Subcutaneous abdominal adipose tissue (tissue), 5 donors: Measurements from ENCODE around the gene LHX3.
"Not testable (repeated sequence)": the region's sequence is repeated elsewhere in the genome, so short reads cannot be mapped to it uniquely, and the experiment has no call there.

Experiments
- H3K27ac ChIP-seq: one replicate; pipeline ENCODE4 v1.7.0; 2013; ENCODE audit warnings: low read depth, mild to moderate bottlenecking, inconsistent platforms, low read length, moderate library complexity
- H3K27me3 ChIP-seq, 5 donors: one replicate each; pipeline ENCODE4 v1.7.0; 2013; ENCODE audit warnings: low read length in 5 of 5, inconsistent platforms in 1 of 5; ENCODE audit not compliant: control insufficient read depth in 5 of 5, insufficient read depth in 4 of 5
- H3K36me3 ChIP-seq, 5 donors: one replicate each; pipeline ENCODE4 v1.7.0; 2013; ENCODE audit warnings: low read length in 5 of 5; ENCODE audit not compliant: control insufficient read depth in 5 of 5, insufficient read depth in 5 of 5
- H3K4me1 ChIP-seq, 5 donors: one replicate each; pipeline ENCODE4 v1.7.0; 2013; ENCODE audit warnings: low read length in 5 of 5, mild to moderate bottlenecking in 3 of 5, moderate library complexity in 1 of 5; ENCODE audit not compliant: control insufficient read depth in 5 of 5, insufficient read depth in 5 of 5
- H3K4me3 ChIP-seq, 5 donors: one replicate each; pipeline ENCODE4 v1.7.0; 2013; ENCODE audit warnings: low read length in 5 of 5, low read depth in 1 of 5
- H3K9ac ChIP-seq, 5 donors: one replicate each; pipeline ENCODE4 v1.7.0; 2013; ENCODE audit warnings: low read length in 5 of 5, mild to moderate bottlenecking in 4 of 5, moderate library complexity in 3 of 5
- H3K9me3 ChIP-seq, 5 donors: one replicate each; pipeline ENCODE4 v1.7.0; 2013; ENCODE audit warnings: low read length in 5 of 5; ENCODE audit not compliant: control insufficient read depth in 5 of 5
- donor health status: healthy.
- donor health status: healthy.
- donor health status: healthy.
- donor health status: healthy.
- donor health status: healthy.

The LHX3 gene

DNA sequence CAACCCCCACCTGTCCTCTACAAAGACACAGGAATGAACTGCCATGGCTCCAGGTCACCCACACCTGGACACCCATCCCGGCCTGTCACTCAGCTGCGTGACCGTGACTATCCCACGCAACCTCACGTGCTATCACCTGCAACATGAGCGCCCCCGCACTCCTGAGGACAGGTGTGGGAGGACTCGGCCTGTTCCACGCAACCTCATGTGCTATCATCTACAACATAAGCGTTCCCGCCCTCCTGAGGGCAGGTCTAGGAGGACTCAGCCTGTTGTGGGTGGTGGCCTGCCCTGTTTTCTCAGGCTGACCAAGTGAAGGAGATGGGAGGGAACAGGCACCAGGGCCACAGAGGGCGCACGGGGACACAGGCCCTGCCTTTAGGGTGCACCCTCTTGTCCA is 36.6 kb upstream of the LHX3 start:
- Histone ChIP-seq H3K9me3 (no peaks in the 10 kb centered on the region), H3K27ac (no peak overlapping the region), H3K36me3 (peaks cover 0 to 4% (median 2%) of the 10 kb centered on the region in 5 donors), H3K9ac (no peak overlapping the region), H3K4me3 (no peak overlapping the region), H3K27me3 (no peaks in the 10 kb centered on the region), H3K4me1 (peaks cover 4 to 34% (median 18%) of the 10 kb centered on the region in 5 donors)

DNA sequence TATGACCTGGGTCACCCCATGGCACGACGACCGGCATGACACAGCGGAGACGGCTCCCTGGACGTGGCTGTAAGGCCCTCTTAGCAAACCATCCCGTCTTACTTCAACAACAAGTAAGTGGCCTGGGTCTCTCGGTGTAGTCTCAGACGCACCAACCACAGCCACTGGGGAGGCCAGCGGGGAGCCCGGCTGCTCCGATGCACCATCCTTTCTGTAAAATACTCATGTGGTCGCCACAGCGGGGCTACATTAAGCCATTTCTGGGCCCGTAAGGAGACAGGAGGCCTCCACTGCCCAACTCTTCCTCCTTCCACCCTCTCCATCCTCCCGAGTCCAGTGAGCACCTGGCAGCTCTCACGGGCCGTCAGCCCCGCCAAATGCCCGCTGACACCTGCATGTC is 36.0 kb upstream of the LHX3 start:
- Histone ChIP-seq H3K4me1 (peaks cover 4 to 32% (median 15%) of the 10 kb centered on the region in 5 donors), H3K9ac (no peak overlapping the region), H3K9me3 (no peaks in the 10 kb centered on the region), H3K27me3 (no peaks in the 10 kb centered on the region), H3K4me3 (no peak overlapping the region), H3K36me3 (peaks cover 0 to 9% (median 4%) of the 10 kb centered on the region in 5 donors), H3K27ac (no peak overlapping the region)

DNA sequence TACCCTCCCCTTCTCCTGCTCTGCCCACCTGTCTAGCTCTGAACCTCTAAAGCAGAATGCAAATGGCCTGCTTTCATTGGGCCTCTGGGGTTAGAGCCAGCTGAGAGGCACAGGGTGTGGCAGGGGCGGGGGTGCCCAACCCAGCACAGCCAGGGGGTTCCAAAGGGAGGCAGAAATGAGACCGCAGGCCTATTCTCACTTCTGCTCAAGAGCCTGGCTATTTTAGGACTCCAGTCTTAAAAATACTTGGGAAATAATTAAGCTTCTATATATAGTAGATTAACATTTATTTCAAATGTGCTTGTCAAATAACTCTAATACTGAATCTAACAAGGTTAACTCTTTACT is 35.0 kb upstream of the LHX3 start:
- Histone ChIP-seq H3K27me3 (no peaks in the 10 kb centered on the region), H3K36me3 (peaks cover 0 to 14% (median 10%) of the 10 kb centered on the region in 5 donors), H3K27ac (no peak overlapping the region), H3K9me3 (no peaks in the 10 kb centered on the region), H3K9ac (peak overlapping the region in 1 of 5 donors; percentile 44), H3K4me3 (no peak overlapping the region), H3K4me1 (peaks cover 4 to 28% (median 12%) of the 10 kb centered on the region in 5 donors)

DNA sequence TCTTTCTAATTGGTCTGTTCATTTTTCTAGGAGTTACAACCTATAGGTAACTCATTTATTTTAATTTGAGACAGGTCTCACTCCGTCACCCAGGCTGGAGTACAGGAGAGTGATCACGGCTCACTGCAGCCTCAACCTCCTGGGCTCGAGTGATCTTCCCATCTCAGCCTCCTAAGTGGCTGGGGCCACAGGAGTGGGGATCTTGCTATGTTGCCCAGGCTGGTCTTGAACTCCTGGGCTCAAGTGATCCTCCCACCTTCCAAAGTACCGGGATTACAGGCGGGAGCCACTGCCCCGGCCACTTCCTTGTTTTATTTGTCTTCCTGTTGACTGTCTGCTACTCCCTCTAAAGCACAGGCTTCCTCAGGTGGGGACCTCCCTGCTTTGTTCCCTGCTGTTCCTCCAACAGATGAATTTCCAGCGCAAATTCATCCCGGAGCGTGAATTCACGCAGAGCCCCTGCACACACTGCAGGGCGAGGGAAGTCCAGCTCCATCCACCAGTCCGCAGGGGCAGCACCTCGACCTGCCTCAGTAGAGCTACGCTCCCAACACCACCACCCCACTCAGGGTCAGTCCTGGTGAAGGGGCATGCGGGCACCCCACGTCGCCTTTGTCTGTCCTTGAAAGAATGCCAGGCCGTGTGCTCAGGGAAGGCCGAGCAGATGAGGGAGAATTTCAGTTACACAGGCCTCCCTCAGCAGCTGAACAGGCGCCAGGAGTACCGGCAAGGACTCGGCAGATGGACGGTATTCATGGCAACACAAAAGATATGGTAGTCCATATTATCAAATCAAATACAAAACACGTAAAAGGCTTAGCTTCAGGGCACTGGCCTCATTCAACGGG is 34.4 kb upstream of the LHX3 start:
- Histone ChIP-seq H3K4me3 (no peak overlapping the region), H3K9me3 (no peaks in the 10 kb centered on the region), H3K9ac (peak overlapping the region in 1 of 5 donors; percentile 44), H3K27me3 (no peaks in the 10 kb centered on the region), H3K36me3 (peaks cover 0 to 14% (median 12%) of the 10 kb centered on the region in 5 donors), H3K27ac (no peak overlapping the region), H3K4me1 (peaks cover under 1 to 22% (median 6%) of the 10 kb centered on the region in 5 donors)

DNA sequence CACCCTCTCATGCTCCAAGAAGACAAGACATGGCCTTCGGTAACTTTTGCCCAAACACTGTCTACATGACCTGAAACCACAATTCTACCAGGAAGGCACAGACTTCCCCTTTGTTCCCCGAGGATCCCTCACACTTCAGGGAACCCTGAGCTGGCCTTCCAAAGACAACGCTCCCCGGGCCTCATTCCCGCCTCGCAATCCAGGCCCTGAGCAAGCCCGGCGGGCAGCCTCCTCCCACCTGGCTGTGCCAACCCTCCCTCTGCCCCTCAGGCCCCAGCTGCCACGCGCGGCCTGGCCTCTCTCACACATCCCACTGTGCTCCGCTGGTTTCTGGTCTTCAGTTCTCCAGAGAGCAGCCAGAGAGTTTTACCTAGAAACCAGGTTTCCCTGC is 33.4 kb upstream of the LHX3 start:
- H3K9me3 ChIP-seq, result no peaks in the 10 kb centered on the region
- peaks cover 0 to 21% (median 3%) of the 10 kb centered on the region in 5 donors for H3K4me1 ChIP-seq
- H3K36me3 ChIP-seq, result peaks cover 0 to 14% (median 12%) of the 10 kb centered on the region in 5 donors
- no peak overlapping the region for H3K27ac ChIP-seq
- H3K9ac ChIP-seq, result peak overlapping the region in 1 of 5 donors; percentile 4
- no peaks in the 10 kb centered on the region for H3K27me3 ChIP-seq
- no peak overlapping the region for H3K4me3 ChIP-seq

DNA sequence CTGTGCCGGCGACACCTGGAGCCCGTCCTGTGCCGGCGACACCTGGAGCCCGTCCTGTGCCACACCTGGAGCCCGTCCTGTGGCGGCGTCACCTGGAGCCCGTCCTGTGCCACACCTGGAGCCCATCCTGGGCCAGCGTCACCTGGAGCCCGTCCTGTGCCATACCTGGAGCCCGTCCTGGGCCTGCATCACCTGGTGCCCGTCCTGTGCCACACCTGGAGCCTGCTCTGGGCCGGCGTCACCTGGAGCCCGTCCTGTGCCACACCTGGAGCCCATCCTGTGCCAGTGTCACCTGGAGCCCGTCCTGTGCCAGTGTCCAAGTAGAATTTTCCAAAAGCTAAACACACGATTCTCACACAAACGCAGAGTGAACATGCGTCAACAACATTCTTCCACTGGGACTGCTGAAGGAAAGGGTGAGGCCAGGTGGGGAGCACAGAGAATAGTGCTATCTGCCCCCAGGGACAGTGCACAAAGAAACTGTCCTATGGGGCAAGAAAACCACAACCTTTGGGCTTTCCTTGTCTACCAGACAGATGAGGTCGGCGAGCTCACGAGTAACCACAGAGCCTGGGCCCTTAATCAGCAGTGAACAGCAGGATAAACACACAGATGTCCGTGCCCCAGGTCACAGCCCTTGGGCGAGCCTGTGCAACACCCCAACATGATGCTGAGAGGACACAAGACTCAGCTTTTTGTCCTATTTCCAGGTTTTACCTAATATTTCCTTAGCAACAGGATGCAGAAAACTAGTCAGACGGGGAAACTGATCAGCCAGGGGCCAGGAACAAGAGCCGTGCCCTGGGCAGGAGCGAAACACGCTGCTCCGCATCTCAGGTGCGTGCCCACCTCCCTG is 32.8 kb upstream of the LHX3 start:
- Histone ChIP-seq H3K9me3 (no peaks in the 10 kb centered on the region), H3K36me3 (peaks cover 0 to 14% (median 12%) of the 10 kb centered on the region in 5 donors), H3K9ac (peak overlapping the region in 1 of 5 donors; percentile 4), H3K27me3 (no peaks in the 10 kb centered on the region), H3K4me1 (peaks cover 0 to 21% (median 3%) of the 10 kb centered on the region in 5 donors), H3K27ac (no peak overlapping the region), H3K4me3 (no peak overlapping the region)

DNA sequence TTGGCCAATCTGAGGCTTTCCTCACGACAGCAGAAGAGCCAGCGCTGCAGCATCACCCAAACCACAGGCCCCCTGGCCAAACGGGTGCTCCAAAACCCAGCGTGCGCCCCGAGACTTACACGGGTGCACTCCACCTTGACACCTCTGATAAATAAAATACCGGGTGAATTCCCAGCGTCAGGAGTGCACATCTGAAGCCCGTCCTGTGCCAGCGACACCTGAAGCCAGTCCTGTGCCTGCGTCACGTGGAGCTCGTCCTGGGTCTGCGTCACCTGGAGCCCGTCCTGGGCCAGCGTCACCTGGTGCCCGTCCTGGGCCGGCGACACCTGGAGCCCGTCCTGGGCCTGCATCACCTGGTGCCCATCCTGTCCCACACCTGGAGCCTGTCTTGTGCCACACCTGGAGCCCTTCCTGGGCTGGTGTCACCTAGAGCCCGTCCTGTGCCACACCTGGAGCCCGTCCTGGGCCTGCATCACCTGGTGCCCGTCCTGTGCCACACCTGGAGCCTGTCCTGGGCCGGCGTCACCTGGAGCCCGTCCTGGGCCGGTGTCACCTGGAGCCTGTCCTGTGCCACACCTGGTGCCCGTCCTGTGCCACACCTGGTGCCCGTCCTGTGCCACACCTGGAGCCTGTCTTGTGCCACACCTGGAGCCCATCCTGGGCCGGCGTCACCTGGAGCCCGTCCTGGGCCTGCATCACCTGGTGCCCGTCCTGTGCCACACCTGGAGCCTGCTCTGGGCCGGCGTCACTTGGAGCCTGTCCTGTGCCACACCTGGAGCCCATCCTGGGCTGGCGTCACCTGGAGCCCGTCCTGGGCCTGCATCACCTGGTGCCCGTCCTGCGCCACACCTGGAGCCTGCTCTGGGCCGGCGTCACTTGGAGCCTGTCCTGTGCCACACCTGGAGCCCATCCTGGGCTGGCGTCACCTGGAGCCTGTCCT is 31.8 kb upstream of the LHX3 start:
- not testable (repeated sequence) for H3K27ac ChIP-seq, H3K4me3 ChIP-seq, H3K9me3 ChIP-seq, H3K27me3 ChIP-seq, H3K9ac ChIP-seq
- peaks cover 0 to 29% (median 3%) of the 10 kb centered on the region in 5 donors for H3K4me1 ChIP-seq
- peaks cover 0 to 14% (median 12%) of the 10 kb centered on the region in 5 donors for H3K36me3 ChIP-seq

DNA sequence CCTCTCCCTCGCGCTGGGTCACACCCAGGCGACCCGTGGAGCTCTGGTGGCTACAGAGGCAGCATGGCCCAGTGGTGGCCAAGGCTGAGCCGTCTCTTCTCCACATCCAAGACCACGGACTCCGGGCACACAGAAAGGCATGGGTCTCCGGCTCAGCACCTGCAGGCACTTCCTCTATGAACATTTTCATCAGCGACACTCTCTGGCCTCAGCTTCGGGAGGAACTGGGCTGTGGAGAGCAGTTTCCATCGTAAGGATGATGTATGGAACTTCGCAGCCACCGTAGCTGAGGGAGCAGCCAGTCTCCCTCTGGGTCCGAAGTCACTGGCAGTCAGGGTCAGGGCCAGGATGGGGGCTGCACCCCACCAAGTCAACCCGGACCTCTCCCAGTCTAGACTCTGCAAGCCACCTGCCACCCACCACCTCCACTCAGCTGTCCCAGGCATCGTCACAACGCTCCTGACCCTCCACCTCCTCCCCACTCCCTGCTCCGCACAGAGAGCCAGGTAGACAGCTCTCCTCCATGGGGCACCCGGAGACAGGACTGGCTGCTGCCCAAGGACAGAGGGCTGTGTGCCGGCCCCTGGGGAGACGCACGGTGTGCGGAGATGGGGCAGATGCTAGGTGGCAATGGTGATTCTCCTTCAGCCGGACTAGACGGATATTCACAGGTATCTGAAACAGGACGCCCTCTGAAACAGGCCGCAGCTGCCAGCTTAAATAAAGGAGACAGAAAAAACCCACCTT is 31.0 kb upstream of the LHX3 start:
- Histone ChIP-seq H3K9me3 (no peaks in the 10 kb centered on the region), H3K27me3 (no peaks in the 10 kb centered on the region), H3K36me3 (peaks cover 0 to 15% (median 13%) of the 10 kb centered on the region in 5 donors), H3K9ac (no peak overlapping the region), H3K27ac (no peak overlapping the region), H3K4me3 (no peak overlapping the region), H3K4me1 (peaks cover 0 to 29% (median 3%) of the 10 kb centered on the region in 5 donors)

DNA sequence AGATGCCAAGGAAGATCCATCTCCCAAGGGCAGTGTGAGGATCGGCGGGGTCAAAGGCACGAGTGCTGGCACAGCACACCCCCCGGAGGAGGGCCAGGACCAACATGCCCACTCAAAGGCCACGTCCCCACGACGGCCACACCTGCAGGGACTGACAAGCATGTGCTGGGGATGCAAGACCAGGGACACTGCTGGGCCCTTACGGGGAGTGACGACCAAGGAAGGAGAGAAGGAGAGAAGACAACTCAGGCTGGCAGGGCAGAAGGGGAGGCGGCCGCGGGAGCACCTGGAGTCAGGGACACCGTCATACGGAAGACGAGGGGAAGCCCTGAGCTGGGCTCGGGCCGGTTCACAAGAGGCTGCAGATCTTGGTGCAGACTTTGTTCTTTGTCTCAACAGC is 30.2 kb upstream of the LHX3 start:
- Histone ChIP-seq H3K27me3 (no peaks in the 10 kb centered on the region), H3K9me3 (no peaks in the 10 kb centered on the region), H3K27ac (no peak overlapping the region), H3K4me1 (peaks cover 0 to 29% (median 3%) of the 10 kb centered on the region in 5 donors), H3K4me3 (no peak overlapping the region), H3K36me3 (peaks cover 0 to 15% (median 13%) of the 10 kb centered on the region in 5 donors), H3K9ac (no peak overlapping the region)
